ENCODE results near the gene PEX14.
"Not testable (repeated sequence)": the region's sequence is repeated elsewhere in the genome, so short reads cannot be mapped to it uniquely, and the experiment has no call there.

The PEX14 gene

GRCh38 chr1:10494418-10494753 is 19.6 kb downstream of the PEX14 start:
- no peak overlapping the region for H3K27ac ChIP-seq (ENCODE audit: low read depth in 2 of 2, low read length in 2 of 2)
- H3K4me1 ChIP-seq (ENCODE audit: control insufficient read depth in 2 of 2, insufficient read depth in 2 of 2, low read length in 2 of 2), result peaks cover 9 to 10% of the 10 kb centered on the region in 2 donors
- H3K27me3 ChIP-seq (ENCODE audit: control insufficient read depth in 2 of 2, insufficient read depth in 2 of 2, low read length in 2 of 2), result no peaks in the 10 kb centered on the region
- H3K9me3 ChIP-seq (ENCODE audit: control insufficient read depth in 2 of 2, low read length in 2 of 2), result no peaks in the 10 kb centered on the region
- peaks cover 6 to 7% of the 10 kb centered on the region in 2 donors for H3K36me3 ChIP-seq (ENCODE audit: control insufficient read depth in 2 of 2, insufficient read depth in 2 of 2, low read length in 2 of 2)
- peak overlapping the region in 1 of 2 donors; percentile 46 for H3K9ac ChIP-seq (ENCODE audit: low read depth in 1 of 2, low read length in 2 of 2)
- peak overlapping the region in 1 of 2 donors; percentile 77 for H3K4me3 ChIP-seq (ENCODE audit: low read length in 2 of 2)

- H3K9me3 ChIP-seq (ENCODE audit: control insufficient read depth in 2 of 2, low read length in 2 of 2), result no peaks in the 10 kb centered on the region
- H3K27me3 ChIP-seq (ENCODE audit: control insufficient read depth in 2 of 2, insufficient read depth in 2 of 2, low read length in 2 of 2), result no peaks in the 10 kb centered on the region
- peak overlapping the region in 1 of 2 donors; percentile 65 for H3K9ac ChIP-seq (ENCODE audit: low read depth in 1 of 2, low read length in 2 of 2)
- peak overlapping the region; percentile 54 to 77 for H3K4me3 ChIP-seq (ENCODE audit: low read length in 2 of 2)
- H3K36me3 ChIP-seq (ENCODE audit: control insufficient read depth in 2 of 2, insufficient read depth in 2 of 2, low read length in 2 of 2), result peaks cover 6 to 7% of the 10 kb centered on the region in 2 donors
- peak overlapping the region; percentile 63 to 65 for H3K27ac ChIP-seq (ENCODE audit: low read depth in 2 of 2, low read length in 2 of 2)
- peaks cover 9 to 10% of the 10 kb centered on the region in 2 donors for H3K4me1 ChIP-seq (ENCODE audit: control insufficient read depth in 2 of 2, insufficient read depth in 2 of 2, low read length in 2 of 2)
Observed at GRCh38 chr1:10494754-10495474, 20.2 kb downstream of the PEX14 start.

- Histone ChIP-seq H3K4me3 (ENCODE audit: low read length in 2 of 2) (peak overlapping the region; percentile 54 to 77), H3K9me3 (ENCODE audit: control insufficient read depth in 2 of 2, low read length in 2 of 2) (no peaks in the 10 kb centered on the region), H3K36me3 (ENCODE audit: control insufficient read depth in 2 of 2, insufficient read depth in 2 of 2, low read length in 2 of 2) (peaks cover 6 to 7% of the 10 kb centered on the region in 2 donors), H3K27ac (ENCODE audit: low read depth in 2 of 2, low read length in 2 of 2) (peak overlapping the region; percentile 63 to 65), H3K9ac (ENCODE audit: low read depth in 1 of 2, low read length in 2 of 2) (peak overlapping the region in 1 of 2 donors; percentile 65), H3K27me3 (ENCODE audit: control insufficient read depth in 2 of 2, insufficient read depth in 2 of 2, low read length in 2 of 2) (no peaks in the 10 kb centered on the region), H3K4me1 (ENCODE audit: control insufficient read depth in 2 of 2, insufficient read depth in 2 of 2, low read length in 2 of 2) (peaks cover 9 to 10% of the 10 kb centered on the region in 2 donors)
Observed at GRCh38 chr1:10495475-10495817, 20.7 kb downstream of the PEX14 start.

GRCh38 chr1:10495952-10496351 is 21.2 kb downstream of the PEX14 start:
- H3K36me3 ChIP-seq (ENCODE audit: control insufficient read depth in 2 of 2, insufficient read depth in 2 of 2, low read length in 2 of 2), result peaks cover 6 to 7% of the 10 kb centered on the region in 2 donors
- no peak overlapping the region for H3K4me3 ChIP-seq (ENCODE audit: low read length in 2 of 2)
- no peaks in the 10 kb centered on the region for H3K9me3 ChIP-seq (ENCODE audit: control insufficient read depth in 2 of 2, low read length in 2 of 2)
- no peak overlapping the region for H3K27ac ChIP-seq (ENCODE audit: low read depth in 2 of 2, low read length in 2 of 2)
- peak overlapping the region in 1 of 2 donors; percentile 4 for H3K9ac ChIP-seq (ENCODE audit: low read depth in 1 of 2, low read length in 2 of 2)
- H3K4me1 ChIP-seq (ENCODE audit: control insufficient read depth in 2 of 2, insufficient read depth in 2 of 2, low read length in 2 of 2), result peaks cover 9 to 10% of the 10 kb centered on the region in 2 donors
- H3K27me3 ChIP-seq (ENCODE audit: control insufficient read depth in 2 of 2, insufficient read depth in 2 of 2, low read length in 2 of 2), result no peaks in the 10 kb centered on the region

DNA sequence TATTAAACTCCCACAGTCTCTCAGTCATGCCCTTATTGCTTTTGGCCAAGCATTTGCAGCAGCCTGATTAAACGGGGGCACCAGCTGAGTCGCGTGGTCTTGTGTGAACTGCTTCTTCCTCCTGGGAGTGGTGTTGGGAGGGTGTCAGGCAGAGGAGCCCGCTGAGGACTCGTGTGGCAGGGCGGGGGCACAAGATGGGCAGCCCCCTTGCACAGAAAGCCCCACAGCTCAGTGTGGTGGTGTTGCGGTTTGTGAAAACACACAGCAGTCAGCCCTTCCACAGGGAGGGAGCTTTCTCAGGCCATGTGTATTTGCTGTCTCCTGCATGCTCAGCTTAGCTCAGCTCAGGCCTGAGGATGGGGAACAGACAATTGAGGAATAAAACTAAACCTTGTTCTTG is 22.4 kb downstream of the PEX14 start:
- peaks cover 13 to 15% of the 10 kb centered on the region in 2 donors for H3K4me1 ChIP-seq (ENCODE audit: control insufficient read depth in 2 of 2, insufficient read depth in 2 of 2, low read length in 2 of 2)
- no peak overlapping the region for H3K9ac ChIP-seq (ENCODE audit: low read depth in 1 of 2, low read length in 2 of 2)
- H3K4me3 ChIP-seq (ENCODE audit: low read length in 2 of 2), result no peak overlapping the region
- no peaks in the 10 kb centered on the region for H3K27me3 ChIP-seq (ENCODE audit: control insufficient read depth in 2 of 2, insufficient read depth in 2 of 2, low read length in 2 of 2)
- H3K27ac ChIP-seq (ENCODE audit: low read depth in 2 of 2, low read length in 2 of 2), result no peak overlapping the region
- H3K9me3 ChIP-seq (ENCODE audit: control insufficient read depth in 2 of 2, low read length in 2 of 2), result no peaks in the 10 kb centered on the region
- peaks cover 6 to 7% of the 10 kb centered on the region in 2 donors for H3K36me3 ChIP-seq (ENCODE audit: control insufficient read depth in 2 of 2, insufficient read depth in 2 of 2, low read length in 2 of 2)

DNA sequence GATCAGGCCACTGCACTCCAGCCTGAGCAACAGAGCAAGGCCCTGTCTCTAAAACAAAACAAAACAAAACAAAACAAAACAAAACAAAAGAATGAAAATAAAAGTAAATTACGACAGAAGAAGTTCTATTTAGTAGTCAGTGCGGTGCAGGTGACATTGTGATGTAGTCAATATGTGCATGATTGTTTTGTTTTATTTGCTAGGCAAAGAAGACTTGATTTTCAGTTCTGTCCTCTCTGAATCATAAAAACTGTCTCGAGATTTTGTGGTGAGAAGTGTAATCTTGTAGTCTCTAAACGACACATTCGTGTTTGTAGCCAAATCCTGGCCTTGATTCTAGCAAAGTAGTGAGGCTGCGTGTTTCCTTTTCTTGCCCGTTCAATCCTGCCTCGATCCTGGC is 23.5 kb downstream of the PEX14 start:
- Histone ChIP-seq H3K9me3 (ENCODE audit: control insufficient read depth in 2 of 2, low read length in 2 of 2) (no peaks in the 10 kb centered on the region), H3K36me3 (ENCODE audit: control insufficient read depth in 2 of 2, insufficient read depth in 2 of 2, low read length in 2 of 2) (peaks cover 6 to 7% of the 10 kb centered on the region in 2 donors), H3K4me1 (ENCODE audit: control insufficient read depth in 2 of 2, insufficient read depth in 2 of 2, low read length in 2 of 2) (peaks cover 17 to 18% of the 10 kb centered on the region in 2 donors), H3K4me3 (ENCODE audit: low read length in 2 of 2) (no peak overlapping the region), H3K27me3 (ENCODE audit: control insufficient read depth in 2 of 2, insufficient read depth in 2 of 2, low read length in 2 of 2) (no peaks in the 10 kb centered on the region), H3K9ac (ENCODE audit: low read depth in 1 of 2, low read length in 2 of 2) (no peak overlapping the region), H3K27ac (ENCODE audit: low read depth in 2 of 2, low read length in 2 of 2) (no peak overlapping the region)

GRCh38 chr1:10502206-10502605 is 27.5 kb downstream of the PEX14 start:
- Histone ChIP-seq H3K9me3 (ENCODE audit: control insufficient read depth in 2 of 2, low read length in 2 of 2) (no peaks in the 10 kb centered on the region), H3K36me3 (ENCODE audit: control insufficient read depth in 2 of 2, insufficient read depth in 2 of 2, low read length in 2 of 2) (peaks cover 0 to 2% of the 10 kb centered on the region in 2 donors), H3K4me3 (ENCODE audit: low read length in 2 of 2) (no peak overlapping the region)

DNA sequence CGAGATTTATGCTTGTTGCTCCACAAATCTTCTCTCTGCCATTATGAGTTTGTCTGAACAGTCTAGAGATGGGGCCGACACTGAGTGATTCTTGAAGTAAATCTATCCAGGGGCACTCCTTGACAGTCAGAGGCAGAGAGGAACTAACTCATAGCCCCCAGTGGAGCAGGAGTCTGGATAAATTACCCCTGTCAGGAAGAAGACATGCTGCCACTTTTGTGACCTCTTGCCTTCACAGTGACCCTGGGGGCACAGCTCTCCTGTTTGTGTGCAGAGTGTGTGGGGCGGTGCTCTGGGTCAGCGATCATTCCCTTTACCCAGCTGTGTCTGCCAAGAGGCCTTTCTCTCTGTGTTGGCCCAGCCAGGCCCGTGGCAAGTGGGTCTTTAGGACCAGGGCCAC is 29.5 kb downstream of the PEX14 start:
- Histone ChIP-seq H3K4me1 (ENCODE audit: control insufficient read depth in 2 of 2, insufficient read depth in 2 of 2, low read length in 2 of 2) (peaks cover 6 to 12% of the 10 kb centered on the region in 2 donors), H3K4me3 (ENCODE audit: low read length in 2 of 2) (no peak overlapping the region), H3K27ac (ENCODE audit: low read depth in 2 of 2, low read length in 2 of 2) (peak overlapping the region in 1 of 2 donors; percentile 17)

More at GRCh38 chr1:10502206-10502605, 27.5 kb downstream of the PEX14 start:
- H3K4me1 ChIP-seq (ENCODE audit: control insufficient read depth in 2 of 2, insufficient read depth in 2 of 2, low read length in 2 of 2), result peaks cover 6 to 12% of the 10 kb centered on the region in 2 donors
- no peaks in the 10 kb centered on the region for H3K27me3 ChIP-seq (ENCODE audit: control insufficient read depth in 2 of 2, insufficient read depth in 2 of 2, low read length in 2 of 2)
- H3K27ac ChIP-seq (ENCODE audit: low read depth in 2 of 2, low read length in 2 of 2), result no peak overlapping the region
- H3K9ac ChIP-seq (ENCODE audit: low read depth in 1 of 2, low read length in 2 of 2), result peak overlapping the region in 1 of 2 donors; percentile 26

DNA sequence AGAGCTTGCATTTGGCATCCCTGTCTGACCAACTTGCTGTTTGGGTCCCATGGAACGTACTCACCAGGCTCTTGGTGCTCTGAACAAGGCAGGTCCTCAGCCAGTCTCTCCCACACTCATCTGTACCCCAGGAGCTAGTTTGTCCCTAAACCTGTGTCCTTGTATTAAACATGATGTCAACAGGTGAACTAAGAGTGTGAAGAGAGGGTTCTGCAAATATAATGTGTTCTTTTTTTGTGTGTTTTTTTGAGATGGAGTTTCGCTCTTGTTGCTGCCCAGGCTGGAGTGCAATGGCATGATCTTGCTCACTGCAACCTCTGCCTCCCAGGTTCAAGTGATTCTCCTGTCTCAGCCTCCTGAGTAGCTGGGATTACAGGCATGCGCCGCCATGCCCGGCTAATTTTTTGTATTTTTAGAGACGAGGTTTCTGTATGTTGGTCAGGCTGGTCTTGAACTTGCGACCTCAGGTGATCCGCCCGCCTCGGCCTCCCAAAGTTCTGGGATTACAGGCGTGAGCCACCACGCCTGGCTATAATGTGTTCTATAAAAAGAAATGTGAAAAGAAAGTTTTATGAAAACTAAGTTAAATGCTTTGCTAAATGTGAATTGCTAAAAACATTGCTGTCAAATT is 31.4 kb downstream of the PEX14 start:
- H3K27me3 ChIP-seq (ENCODE audit: control insufficient read depth in 2 of 2, insufficient read depth in 2 of 2, low read length in 2 of 2); H3K9me3 ChIP-seq (ENCODE audit: control insufficient read depth in 2 of 2, low read length in 2 of 2); H3K9ac ChIP-seq (ENCODE audit: low read depth in 1 of 2, low read length in 2 of 2); H3K36me3 ChIP-seq (ENCODE audit: control insufficient read depth in 2 of 2, insufficient read depth in 2 of 2, low read length in 2 of 2); H3K27ac ChIP-seq (ENCODE audit: low read depth in 2 of 2, low read length in 2 of 2); H3K4me3 ChIP-seq (ENCODE audit: low read length in 2 of 2): not testable (repeated sequence)
- H3K4me1 ChIP-seq (ENCODE audit: control insufficient read depth in 2 of 2, insufficient read depth in 2 of 2, low read length in 2 of 2), result peaks cover 18 to 26% of the 10 kb centered on the region in 2 donors

More for the DNA sequence above, 29.5 kb downstream of the PEX14 start:
- H3K9me3 ChIP-seq (ENCODE audit: control insufficient read depth in 2 of 2, low read length in 2 of 2), result no peaks in the 10 kb centered on the region
- H3K36me3 ChIP-seq (ENCODE audit: control insufficient read depth in 2 of 2, insufficient read depth in 2 of 2, low read length in 2 of 2), result no peaks in the 10 kb centered on the region
- no peaks in the 10 kb centered on the region for H3K27me3 ChIP-seq (ENCODE audit: control insufficient read depth in 2 of 2, insufficient read depth in 2 of 2, low read length in 2 of 2)
- H3K9ac ChIP-seq (ENCODE audit: low read depth in 1 of 2, low read length in 2 of 2), result no peak overlapping the region

DNA sequence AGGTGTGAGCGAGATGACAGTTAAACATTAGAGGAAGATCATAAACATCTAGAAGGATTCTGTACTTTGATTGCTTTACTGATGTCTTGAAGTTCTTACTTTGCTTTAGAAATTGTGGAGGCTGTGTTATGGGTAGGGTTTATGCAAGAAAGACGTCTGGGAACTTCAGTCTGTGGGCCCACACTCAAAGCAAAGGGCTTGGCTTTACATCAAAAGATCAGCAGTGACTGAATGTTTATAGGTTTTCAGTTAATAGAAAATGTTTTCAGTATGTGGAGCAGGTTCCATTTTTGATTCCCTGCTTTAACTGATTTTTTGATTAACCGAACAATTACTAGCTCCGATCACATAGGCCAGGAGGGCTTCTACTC is 31.9 kb downstream of the PEX14 start:
- Histone ChIP-seq H3K9ac (ENCODE audit: low read depth in 1 of 2, low read length in 2 of 2) (no peak overlapping the region), H3K27ac (ENCODE audit: low read depth in 2 of 2, low read length in 2 of 2) (no peak overlapping the region), H3K9me3 (ENCODE audit: control insufficient read depth in 2 of 2, low read length in 2 of 2) (no peaks in the 10 kb centered on the region), H3K36me3 (ENCODE audit: control insufficient read depth in 2 of 2, insufficient read depth in 2 of 2, low read length in 2 of 2) (no peaks in the 10 kb centered on the region), H3K4me3 (ENCODE audit: low read length in 2 of 2) (no peak overlapping the region), H3K4me1 (ENCODE audit: control insufficient read depth in 2 of 2, insufficient read depth in 2 of 2, low read length in 2 of 2) (peaks cover 19 to 29% of the 10 kb centered on the region in 2 donors), H3K27me3 (ENCODE audit: control insufficient read depth in 2 of 2, insufficient read depth in 2 of 2, low read length in 2 of 2) (no peaks in the 10 kb centered on the region)
